ENCODE results near the gene BNC2.
A peak's percentile ranks its signal among the peaks of the same experiment; 100 is the strongest.

Gene BNC2

GRCh38 chr9:16449076-16449730 lies 421.3 kb downstream of the BNC2 start:
- TF ChIP-seq GATA2 (IDR thresholded peaks at IDR 0.05; ENCODE audit: low read depth, low read length): peak; percentile 50; the same call in 1 of the 2 replicates
- no peak for TF ChIP-seq GATA3 (IDR thresholded peaks at IDR 0.05; ENCODE audit: low read depth, low read length)

GRCh38 chr9:16447946-16448345 lies 422.5 kb downstream of the BNC2 start:
- TF ChIP-seq GATA2 (IDR thresholded peaks at IDR 0.05; ENCODE audit: low read depth, low read length): no peak
- no peak for TF ChIP-seq GATA3 (IDR thresholded peaks at IDR 0.05; ENCODE audit: low read depth, low read length)

- no peak for TF ChIP-seq GATA2 (IDR thresholded peaks at IDR 0.05; ENCODE audit: low read depth, low read length)
- no peak for TF ChIP-seq GATA3 (IDR thresholded peaks at IDR 0.05; ENCODE audit: low read depth, low read length)
Measured at GRCh38 chr9:16446636-16447035, 423.8 kb downstream of the BNC2 start.

GRCh38 chr9:16445141-16445920 lies 425.1 kb downstream of the BNC2 start:
- no peak for TF ChIP-seq GATA2 (IDR thresholded peaks at IDR 0.05; ENCODE audit: low read depth, low read length)
- TF ChIP-seq GATA3 (IDR thresholded peaks at IDR 0.05; ENCODE audit: low read depth, low read length): no peak

GRCh38 chr9:16442622-16443021 lies 427.8 kb downstream of the BNC2 start:
- no peak for TF ChIP-seq GATA2 (IDR thresholded peaks at IDR 0.05; ENCODE audit: low read depth, low read length)
- no peak for TF ChIP-seq GATA3 (IDR thresholded peaks at IDR 0.05; ENCODE audit: low read depth, low read length)

- TF ChIP-seq GATA3 (IDR thresholded peaks at IDR 0.05; ENCODE audit: low read depth, low read length) (no peak), GATA2 (IDR thresholded peaks at IDR 0.05; ENCODE audit: low read depth, low read length) (no peak)
Measured at GRCh38 chr9:16441791-16442190, 428.7 kb downstream of the BNC2 start.

- no peak for TF ChIP-seq GATA2 (IDR thresholded peaks at IDR 0.05; ENCODE audit: low read depth, low read length)
- no peak for TF ChIP-seq GATA3 (IDR thresholded peaks at IDR 0.05; ENCODE audit: low read depth, low read length)
Measured at GRCh38 chr9:16436545-16436944, 433.9 kb downstream of the BNC2 start.

- TF ChIP-seq GATA3 (IDR thresholded peaks at IDR 0.05; ENCODE audit: low read depth, low read length) (no peak), GATA2 (IDR thresholded peaks at IDR 0.05; ENCODE audit: low read depth, low read length) (no peak)
Measured at GRCh38 chr9:16434526-16434925, 435.9 kb downstream of the BNC2 start.

- TF ChIP-seq GATA3 (IDR thresholded peaks at IDR 0.05; ENCODE audit: low read depth, low read length): no peak
Measured at GRCh38 chr9:16433494-16433893, 437.0 kb downstream of the BNC2 start.

- TF ChIP-seq GATA2 (IDR thresholded peaks at IDR 0.05; ENCODE audit: low read depth, low read length) (no peak), GATA3 (IDR thresholded peaks at IDR 0.05; ENCODE audit: low read depth, low read length) (no peak)
Measured at GRCh38 chr9:16431666-16432392, 438.6 kb downstream of the BNC2 start.

GRCh38 chr9:16429671-16430070 lies 440.8 kb downstream of the BNC2 start:
- no peak for TF ChIP-seq GATA2 (IDR thresholded peaks at IDR 0.05; ENCODE audit: low read depth, low read length)
- TF ChIP-seq GATA3 (IDR thresholded peaks at IDR 0.05; ENCODE audit: low read depth, low read length): no peak

GRCh38 chr9:16427873-16428427 lies 442.5 kb downstream of the BNC2 start:
- TF ChIP-seq GATA2 (IDR thresholded peaks at IDR 0.05; ENCODE audit: low read depth, low read length) (no peak), GATA3 (IDR thresholded peaks at IDR 0.05; ENCODE audit: low read depth, low read length) (no peak)

GRCh38 chr9:16426716-16427115 lies 443.8 kb downstream of the BNC2 start:
- TF ChIP-seq GATA3 (IDR thresholded peaks at IDR 0.05; ENCODE audit: low read depth, low read length): no peak
- no peak for TF ChIP-seq GATA2 (IDR thresholded peaks at IDR 0.05; ENCODE audit: low read depth, low read length)

- no peak for TF ChIP-seq GATA3 (IDR thresholded peaks at IDR 0.05; ENCODE audit: low read depth, low read length)
- no peak for TF ChIP-seq GATA2 (IDR thresholded peaks at IDR 0.05; ENCODE audit: low read depth, low read length)
Measured at GRCh38 chr9:16425562-16426231, 444.8 kb downstream of the BNC2 start.
